ENCODE results near the gene MGAT2. TPM values are rescaled to one million over a fixed set of nuclear protein-coding genes. Genes with fewer than 3 reads are reported as not detected.

MGAT2 gene
- total RNA-seq, 1 donor from 2014 or later = 24.1 TPM

GRCh38 chr14:49622022-49622607 lies 1.5 kb downstream of the MGAT2 start:
- Histone ChIP-seq H3K36me3 (peaks cover 32% of the 10 kb centered on the region), H3K27me3 (ENCODE audit: low read depth) (no peaks in the 10 kb centered on the region), H3K27ac (no peak overlapping the region), H3K4me3 (peak overlapping the region; percentile 86), H3K4me1 (peaks cover 43% of the 10 kb centered on the region), H3K9me3 (no peaks in the 10 kb centered on the region)
- TF ChIP-seq, protein P1, sequence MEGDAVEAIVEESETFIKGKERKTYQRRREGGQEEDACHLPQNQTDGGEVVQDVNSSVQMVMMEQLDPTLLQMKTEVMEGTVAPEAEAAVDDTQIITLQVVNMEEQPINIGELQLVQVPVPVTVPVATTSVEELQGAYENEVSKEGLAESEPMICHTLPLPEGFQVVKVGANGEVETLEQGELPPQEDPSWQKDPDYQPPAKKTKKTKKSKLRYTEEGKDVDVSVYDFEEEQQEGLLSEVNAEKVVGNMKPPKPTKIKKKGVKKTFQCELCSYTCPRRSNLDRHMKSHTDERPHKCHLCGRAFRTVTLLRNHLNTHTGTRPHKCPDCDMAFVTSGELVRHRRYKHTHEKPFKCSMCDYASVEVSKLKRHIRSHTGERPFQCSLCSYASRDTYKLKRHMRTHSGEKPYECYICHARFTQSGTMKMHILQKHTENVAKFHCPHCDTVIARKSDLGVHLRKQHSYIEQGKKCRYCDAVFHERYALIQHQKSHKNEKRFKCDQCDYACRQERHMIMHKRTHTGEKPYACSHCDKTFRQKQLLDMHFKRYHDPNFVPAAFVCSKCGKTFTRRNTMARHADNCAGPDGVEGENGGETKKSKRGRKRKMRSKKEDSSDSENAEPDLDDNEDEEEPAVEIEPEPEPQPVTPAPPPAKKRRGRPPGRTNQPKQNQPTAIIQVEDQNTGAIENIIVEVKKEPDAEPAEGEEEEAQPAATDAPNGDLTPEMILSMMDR (IDR thresholded peaks at IDR 0.05) = no peak
- no peak for DNase-seq
- intact Hi-C loops (cut with DNase I) = no loop called here
- ATAC-seq = no peak

DNA sequence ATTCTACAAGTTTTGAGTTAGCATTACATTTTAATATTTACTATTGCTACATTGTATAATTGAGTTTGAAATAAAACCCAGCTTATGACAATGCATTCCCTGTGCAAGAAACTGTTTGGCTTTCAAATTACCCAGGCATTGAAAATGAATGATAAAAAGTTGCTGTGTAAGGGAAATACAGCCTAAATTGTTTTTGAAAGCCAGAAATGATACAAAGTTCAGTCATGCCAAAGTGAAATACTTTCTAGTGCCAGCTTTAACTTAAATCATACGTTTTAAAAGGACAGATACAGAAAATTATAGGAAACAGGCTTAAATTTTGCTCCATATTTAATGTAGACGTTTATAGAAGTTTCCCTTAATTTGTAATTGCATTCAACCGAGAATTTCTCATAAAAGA lies 2.8 kb downstream of the MGAT2 start:
- Histone ChIP-seq H3K9me3 (no peaks in the 10 kb centered on the region), H3K27ac (no peak overlapping the region), H3K4me3 (no peak overlapping the region), H3K4me1 (peaks cover 43% of the 10 kb centered on the region), H3K27me3 (ENCODE audit: low read depth) (no peaks in the 10 kb centered on the region), H3K36me3 (peaks cover 24% of the 10 kb centered on the region)
- intact Hi-C loops (cut with DNase I) = no loop called here
- TF ChIP-seq, protein P1 (IDR thresholded peaks at IDR 0.05) = no peak
- DNase-seq (no peak), ATAC-seq (no peak)

- peaks cover 36% of the 10 kb centered on the region for H3K4me1 ChIP-seq
- no peak overlapping the region for H3K27ac ChIP-seq
- no peaks in the 10 kb centered on the region for H3K27me3 ChIP-seq (ENCODE audit: low read depth)
- no peak for DNase-seq
- H3K4me3 ChIP-seq = no peak overlapping the region
- no peak for ATAC-seq
- intact Hi-C loops (cut with DNase I) = no loop called here
- no peaks in the 10 kb centered on the region for H3K9me3 ChIP-seq
- H3K36me3 ChIP-seq = peaks cover 16% of the 10 kb centered on the region
- TF ChIP-seq, protein P1 (IDR thresholded peaks at IDR 0.05) = no peak
Observed at GRCh38 chr14:49623941-49624839, 3.6 kb downstream of the MGAT2 start.

DNA sequence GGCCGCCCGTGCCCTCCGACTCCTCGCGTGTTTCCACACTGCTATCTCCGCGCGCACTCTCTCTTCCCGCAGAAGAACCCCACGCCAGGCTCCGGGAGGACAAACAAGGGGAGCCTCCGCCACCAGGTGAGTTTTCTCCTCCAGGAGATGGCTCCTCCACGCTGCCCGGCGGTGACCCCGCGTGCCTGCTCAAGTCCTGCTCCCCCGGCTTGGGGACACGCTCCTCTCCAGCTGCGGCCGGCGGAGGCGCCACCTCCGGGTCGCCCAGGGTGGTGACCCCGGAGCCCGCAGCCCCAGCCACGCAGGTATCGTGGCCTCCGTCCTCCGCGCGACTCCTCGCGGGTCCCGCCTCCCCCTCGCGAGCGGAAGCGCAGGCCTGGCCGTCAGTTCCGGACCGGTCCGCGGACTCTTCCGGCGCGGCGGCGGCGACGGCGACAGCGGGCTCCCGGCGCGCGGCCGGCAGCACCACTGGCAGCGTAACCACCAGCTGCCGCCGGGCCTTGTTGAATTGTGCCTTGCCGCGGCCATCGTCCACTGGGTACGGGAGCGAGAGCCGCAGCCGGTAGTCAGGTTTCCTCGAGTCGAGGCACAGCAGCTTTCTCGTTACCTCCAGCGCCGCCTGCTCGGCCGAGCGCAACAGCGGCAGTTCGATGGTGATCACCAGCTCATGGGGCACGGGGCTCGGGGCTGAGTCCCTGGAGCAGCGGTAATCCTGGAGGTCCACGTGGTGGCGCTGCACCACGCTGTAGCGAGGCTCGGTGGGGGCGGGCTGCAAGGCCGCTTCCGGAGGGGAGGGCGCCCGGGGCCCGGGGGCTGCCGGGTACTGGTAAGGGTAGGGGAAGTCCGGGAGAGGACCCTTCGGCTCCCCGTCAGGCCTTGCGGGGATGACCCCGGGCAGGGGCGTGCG lies 13.3 kb downstream of the MGAT2 start:
- no peaks in the 10 kb centered on the region for H3K9me3 ChIP-seq
- peak overlapping the region; percentile 98 for H3K27ac ChIP-seq
- peak overlapping the region; percentile 90 for H3K4me3 ChIP-seq
- intact Hi-C loops (cut with DNase I) = loop anchor here (5.0 kb wide), 1 partner anchor 133 kb away; the partner anchor contains the start of gene KLHDC2
- peaks cover 18% of the 10 kb centered on the region for H3K36me3 ChIP-seq
- no peaks in the 10 kb centered on the region for H3K27me3 ChIP-seq (ENCODE audit: low read depth)
- peak; percentile 96 for DNase-seq
- peaks cover 39% of the 10 kb centered on the region for H3K4me1 ChIP-seq
- TF ChIP-seq, protein P1 (IDR thresholded peaks at IDR 0.05) = peak; percentile 85
- peak; percentile 96 to 98 for ATAC-seq

Measured in lower lobe of right lung (tissue), 2 donors.